ENCODE data around the gene UBE2M.

The UBE2M gene

DNA sequence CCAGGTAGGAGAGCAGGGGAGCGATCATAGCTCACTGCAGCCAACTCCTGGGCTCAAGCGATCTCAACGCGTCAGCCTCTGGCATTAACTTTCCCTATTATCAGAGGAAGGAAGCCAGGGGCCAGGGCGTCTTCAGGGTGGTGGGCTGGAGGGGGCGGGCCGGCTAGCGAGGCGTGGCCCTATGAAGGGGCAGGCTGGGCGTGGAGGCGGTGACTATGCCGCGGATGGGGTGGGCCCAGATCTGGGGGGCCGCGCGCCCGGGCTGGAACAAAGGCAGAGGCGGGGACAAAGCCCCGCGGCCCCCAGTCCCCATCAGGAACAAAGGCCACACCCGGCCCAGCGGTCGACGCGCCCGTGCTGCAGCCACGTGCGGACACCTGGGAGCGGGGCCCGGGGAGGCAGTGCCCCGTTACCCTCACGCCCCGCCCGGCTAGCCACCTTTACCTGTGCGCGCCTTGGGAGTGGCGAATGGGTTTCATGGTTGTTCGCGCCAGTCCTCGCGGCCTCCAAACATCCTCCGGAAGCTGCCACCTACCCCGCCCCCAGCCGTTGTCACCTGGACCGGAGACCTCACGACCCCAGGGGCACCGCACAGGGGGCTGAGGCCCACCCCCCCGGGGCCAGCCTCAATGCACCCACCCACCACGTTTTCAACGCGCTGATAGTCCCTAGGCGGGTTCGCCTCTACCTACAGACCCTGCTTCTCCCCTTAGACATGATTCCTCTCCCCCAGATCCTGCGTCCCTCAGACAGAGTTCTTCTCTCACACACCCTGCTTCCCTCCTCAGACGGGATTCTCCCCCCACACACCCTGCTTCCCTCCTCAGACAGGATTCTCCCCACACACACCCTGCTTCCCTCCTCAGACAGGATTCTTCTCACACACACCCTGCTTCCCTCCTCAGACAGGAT is 19.9 kb downstream of the UBE2M start:
- DNase-seq: no peak

DNA sequence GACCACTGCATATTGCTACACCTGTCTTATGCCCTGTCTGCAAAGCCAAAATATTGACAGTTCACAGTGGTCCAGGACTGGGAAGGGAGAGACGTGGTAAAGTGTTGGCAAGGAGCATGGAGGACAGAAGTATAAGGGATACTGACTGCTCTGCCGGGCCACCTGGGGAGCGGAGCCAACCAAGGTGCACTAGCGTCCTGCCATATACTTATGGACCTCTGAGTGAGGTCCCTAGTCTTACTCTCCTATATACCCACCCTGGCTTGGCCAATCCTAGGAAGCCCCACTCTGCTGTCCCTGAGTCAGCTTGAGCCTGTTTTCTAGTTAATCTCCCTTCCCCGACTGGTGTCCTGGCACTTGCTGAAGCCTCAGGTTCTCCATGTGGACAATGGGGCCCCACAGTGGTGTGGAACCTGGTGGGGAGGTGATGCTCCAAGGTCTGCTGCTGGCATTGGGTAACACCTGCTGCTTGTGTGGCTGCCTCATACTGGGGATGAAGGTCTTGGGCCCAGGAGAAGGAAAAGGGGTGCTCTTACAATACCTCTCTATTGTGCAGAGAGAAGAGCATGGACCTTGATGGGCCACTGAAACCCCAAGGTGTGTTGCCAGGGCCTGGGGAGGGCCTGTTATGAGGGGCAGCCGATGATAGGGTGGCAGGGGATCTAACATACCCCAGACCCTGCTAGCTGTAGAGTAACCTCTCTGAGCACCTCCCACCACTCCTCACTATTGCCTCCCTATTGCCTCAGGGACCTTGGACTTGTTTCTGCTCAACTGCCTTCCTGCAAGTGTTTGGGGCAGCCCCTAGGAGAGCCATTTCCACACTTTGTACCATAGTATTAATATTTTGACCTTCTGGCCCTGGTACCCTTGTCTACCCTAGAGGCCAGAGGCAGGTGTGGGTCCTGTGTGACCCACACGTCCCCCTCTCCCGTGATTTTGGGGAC is 21.3 kb downstream of the UBE2M start:
- no peak for DNase-seq

DNA sequence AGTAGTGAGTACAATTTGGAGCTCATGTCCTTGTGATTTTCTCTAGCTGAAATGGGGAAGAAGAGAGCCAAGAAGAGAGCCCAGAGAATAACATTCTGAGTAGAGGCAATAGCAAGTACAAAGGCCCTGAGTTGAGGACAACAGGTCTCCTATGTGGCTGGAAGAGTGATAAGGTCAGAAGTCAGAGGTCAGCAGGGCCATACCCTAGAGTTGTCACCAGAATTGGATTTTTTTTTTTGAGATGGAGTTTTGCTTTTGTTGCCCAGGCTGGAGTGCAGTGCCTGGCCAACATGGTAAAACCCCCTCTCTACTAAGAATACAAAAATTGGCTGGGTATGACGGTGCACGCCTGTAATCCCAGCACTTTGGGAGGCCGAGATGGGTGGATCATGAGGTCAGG is 22.6 kb downstream of the UBE2M start:
- no peak for DNase-seq

DNA sequence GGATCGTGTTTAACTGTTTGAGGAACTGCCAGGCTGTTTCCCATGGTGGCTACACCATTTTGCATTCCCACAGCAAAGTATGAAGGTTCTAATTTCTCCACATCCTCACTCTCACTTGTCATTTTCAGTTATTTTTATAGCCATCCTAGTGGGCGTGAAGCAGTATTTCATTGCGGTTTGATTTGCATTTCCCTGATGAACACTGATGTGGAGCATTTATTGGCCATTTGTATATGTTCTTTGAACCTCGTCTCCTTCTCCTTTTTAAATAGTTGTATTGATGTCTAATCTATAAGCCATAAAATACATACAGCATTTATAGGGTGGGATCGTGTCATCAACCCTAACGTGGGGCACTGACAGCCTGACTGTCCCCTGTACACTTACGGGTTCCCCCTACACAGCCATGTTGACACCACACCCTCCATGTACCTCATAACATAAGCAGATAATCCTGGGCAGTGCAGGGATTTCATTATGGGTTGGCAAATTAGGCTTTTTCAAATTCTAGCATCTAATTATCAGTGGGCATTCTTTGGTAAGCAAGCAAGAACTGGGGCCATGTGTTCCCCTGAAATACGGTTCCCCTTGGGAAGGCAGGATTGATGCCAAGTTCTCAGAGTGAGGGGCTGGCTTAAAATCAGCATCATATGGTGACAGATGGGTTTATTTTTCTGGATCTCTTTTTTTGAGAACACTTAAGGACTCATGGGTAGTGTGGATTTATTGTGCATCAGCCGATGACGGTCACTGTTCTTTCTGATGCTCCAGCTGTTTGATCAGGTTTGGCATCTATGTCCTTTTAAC is 27.2 kb downstream of the UBE2M start:
- no peak for DNase-seq

DNA sequence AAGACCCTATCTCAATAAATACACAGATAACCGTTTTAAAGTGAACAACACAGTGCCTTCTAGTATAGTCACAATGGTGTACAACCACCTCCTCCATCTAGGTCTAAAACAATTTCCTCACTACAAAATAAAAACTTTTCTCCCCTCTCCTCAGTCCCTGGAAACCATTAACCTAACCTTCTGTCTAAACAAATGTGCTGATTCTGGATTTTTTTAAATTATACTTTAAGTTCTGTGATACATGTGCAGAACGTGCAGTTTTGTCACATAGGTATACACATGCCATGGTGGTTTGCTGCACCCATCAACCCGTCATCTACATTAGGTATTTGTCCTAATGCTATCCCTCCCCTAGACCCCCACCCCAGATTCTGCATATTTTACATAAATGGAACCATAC is 29.0 kb downstream of the UBE2M start:
- no peak for DNase-seq

DNA sequence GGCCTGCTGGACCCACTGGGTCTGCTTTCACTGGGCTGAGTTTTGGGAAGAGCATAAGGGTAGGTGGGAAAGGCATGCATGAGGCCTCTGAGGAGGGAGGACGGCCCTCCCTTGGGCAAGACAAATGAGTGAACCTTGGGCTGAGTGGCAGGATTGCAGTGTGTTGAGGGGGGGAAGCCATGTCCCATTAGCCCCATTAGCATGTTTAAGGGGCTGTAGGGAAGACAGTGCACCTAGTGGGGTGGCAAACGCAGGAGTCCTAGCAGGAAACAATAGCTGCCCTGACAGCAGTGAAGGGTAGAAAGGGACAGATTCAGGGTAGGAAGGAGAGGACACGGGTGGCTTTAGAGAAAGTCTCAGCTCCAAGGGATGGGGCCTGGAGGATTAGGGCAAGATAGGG is 35.7 kb downstream of the UBE2M start:
- DNase-seq: no peak

DNA sequence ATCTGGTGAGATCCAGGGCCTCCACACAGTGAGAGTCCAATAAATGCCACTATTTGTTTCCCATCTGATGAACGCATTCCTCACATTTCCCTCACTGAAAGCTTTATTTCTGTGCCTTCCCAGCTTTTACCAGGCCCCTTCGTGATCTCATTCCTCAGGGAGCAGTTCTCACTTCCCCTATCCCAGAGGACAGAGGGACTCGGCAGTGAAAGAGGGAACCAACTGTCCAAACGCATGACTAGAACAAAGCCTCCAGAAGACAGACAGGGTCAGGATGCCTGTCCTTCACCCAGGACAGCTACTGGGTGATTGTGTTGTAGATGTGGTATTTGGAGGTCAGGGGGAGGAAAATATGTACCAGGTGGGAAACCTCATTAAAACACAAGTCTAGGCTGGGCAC is 36.8 kb downstream of the UBE2M start:
- DNase-seq: no peak

DNA sequence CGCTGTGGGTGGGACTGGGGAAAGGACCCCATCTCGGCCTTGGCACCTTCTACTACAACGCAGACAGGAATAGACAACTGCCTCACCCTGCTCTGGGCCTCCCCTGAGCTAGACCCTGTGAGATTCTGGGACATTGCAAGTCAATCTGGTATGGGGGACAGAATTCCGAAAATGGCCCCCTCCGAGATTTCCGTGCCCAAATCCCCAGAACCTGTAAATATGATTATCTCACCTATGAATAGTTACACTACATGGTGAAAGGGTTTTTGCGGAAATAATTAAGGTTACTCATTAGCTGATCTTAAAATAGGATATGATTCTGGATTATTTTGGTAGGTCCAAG is 38.2 kb downstream of the UBE2M start:
- no peak for DNase-seq

DNA sequence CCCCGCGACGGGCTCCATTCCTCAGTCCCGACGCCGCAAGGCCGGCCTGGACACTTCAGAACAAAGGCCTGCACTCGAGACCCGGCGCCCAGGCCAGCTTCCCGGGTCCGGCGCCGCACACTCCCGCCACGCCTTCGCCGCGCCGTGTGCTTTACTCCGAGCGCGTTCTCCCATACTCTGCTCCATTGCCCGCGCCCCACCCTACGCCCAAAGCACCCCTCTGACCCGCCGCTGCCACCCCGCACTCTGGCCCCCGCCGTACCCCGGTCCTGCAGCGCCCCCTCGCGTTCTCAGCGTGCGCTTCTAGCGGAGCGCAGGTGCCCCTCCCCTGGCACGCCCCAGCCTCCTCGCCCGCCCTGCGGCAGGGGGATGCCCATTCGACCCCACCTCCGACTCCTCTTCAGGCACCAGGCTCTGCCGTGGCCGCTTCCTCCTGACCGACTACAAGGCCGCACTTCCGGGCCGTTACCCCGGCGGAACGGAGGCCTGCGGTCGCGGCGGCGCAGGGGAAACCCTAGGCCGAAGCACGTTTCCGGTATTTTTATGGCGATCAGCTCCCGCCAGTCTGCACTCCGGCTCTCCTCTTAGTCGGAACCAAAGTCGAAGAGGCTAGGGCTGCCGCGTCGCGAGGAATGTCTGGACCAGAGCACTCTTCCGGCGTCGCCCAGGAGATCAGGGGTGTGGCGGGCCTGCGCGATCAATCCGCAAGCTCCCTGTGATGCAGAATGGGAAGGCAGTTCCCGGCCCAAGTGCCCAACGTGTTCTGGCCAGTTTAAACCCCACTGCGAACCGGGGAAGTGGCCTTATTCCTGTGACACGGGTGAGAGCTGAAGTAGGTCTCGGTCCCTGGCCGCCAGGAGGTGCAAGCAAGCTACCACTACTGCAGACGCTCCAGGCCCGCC is 38.8 kb downstream of the UBE2M start, which contains the start of gene ZBTB45:
Gene ZBTB45, minus strand, starts transcription at position 456 of the 902 bp plus-strand sequence. CDS start 2,137 bp downstream, outside the sequence.
- DNase-seq: peak; percentile 87

DNA sequence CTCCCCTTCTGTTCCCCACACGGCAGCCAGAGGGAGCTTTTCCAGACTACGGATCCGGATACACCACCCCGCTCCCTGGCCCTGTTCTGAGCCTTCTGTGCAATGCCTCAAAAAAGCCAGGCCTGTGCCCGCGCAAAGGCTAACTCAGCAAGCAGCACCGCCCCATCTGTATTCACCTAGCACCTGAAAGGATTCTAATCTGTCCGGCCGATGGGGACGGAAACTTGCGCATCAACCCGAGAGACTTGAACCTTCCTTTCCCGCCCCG is 39.4 kb downstream of the UBE2M start:
- DNase-seq: peak; percentile 29

DNA sequence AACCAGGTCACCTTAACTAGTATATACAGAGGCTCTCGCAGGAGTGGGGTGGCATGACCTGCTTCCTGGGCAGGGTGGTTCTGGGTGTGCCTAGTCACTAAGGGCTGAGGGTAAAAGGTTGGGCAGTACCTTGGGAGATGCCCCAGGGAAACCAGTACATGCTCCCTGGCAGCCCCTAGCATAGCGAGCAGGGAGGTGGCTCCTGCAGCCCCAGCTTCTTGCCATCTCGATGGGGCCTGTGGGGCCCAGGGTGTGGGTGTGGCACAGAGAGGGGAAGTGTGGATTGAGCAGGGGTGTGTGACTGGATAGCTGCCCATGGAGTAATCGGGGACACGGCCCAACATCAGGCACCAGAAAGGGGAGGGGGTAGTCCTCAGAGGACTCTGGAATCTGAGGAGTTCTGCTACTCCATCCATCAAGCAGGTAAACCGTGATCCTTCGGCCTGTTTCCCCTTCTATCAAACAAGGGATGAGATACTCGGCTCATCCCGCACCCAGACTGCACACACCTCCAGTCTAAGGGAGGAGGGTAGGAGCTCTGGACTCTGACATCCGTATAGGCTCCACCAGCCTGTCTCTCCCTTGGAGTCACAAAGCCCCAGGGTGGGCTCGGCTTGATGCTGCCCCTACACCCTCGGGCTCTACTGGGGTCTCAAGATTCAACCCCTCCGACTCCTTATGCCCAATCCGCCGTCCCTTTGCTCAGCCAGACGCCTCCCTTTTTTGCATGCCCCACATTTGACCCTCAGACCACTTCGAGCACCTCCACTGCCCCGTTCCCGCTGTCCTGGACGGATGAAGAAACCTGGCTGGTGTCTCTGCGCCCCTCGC is 39.9 kb downstream of the UBE2M start:
- no peak for DNase-seq

DNA sequence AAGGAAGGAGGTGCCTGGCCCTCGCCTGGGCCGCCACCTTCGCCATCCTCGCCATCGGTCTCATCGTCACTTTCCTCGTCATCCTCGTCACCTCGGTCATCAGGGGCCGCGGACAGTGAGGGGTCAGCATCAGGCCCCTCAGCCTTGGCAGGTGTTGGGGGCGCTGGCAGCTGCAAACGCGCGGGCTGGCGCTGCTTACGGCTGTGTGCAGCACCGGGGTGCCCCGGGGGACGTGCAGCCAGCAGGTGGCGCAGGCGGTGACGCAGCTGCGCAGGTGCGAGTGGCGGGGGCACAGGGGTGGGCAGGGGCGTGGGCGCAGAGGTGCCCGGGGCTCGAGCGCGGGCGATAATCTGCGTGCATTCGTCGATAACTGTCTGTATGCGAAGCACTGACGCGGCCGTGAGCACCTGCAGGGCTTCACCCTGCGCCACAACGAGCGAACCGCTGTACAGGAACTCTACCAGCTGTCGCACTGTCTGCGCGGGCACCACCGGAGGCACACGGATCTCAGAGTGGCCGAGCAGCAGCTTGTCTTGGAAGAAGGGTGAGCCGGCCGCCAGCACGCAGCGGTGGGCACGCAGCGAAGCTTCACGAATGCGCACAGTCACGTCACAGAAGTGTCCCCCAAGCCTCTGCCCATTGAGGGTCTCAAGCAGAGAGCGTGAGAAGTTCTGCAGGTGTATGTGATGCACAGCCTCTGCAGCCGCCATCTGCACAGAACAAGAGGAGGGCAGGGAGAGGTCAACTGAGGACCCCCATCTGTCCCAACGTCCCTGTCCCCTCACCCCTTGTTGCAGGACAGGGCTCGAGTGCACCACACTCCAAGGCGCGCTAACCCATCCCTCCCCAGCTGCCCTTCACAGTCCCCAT is 41.2 kb downstream of the UBE2M start:
- DNase-seq: no peak

DNA sequence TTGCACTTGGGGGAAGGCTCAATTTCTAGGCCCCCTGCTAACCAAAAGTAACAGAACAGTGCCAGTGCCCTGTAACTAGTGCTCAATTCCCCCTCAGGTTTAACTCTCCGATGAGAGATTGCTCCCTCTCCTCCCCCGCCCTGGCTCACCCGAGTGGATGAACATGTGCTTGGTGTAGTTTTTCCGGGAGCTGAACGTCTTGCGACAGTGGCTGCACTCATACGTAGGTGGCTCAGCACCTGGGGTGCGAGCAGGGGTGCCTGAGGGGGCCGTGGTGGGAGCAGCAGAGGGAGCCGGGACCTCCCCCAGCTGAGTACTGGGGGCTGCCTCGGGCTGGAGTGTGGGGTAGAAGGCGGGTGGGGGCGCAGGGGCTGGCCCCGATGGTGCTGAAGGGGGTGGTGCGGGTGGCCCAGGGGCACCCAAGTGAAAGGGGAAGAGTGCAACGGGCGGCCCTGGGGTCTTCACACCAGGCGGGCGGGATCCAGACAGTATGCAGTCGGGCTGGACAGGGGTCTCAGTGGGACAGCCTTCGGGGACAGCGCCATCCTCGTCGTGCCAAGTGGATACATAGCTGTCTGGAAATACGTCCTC is 42.1 kb downstream of the UBE2M start:
- DNase-seq: no peak

DNA sequence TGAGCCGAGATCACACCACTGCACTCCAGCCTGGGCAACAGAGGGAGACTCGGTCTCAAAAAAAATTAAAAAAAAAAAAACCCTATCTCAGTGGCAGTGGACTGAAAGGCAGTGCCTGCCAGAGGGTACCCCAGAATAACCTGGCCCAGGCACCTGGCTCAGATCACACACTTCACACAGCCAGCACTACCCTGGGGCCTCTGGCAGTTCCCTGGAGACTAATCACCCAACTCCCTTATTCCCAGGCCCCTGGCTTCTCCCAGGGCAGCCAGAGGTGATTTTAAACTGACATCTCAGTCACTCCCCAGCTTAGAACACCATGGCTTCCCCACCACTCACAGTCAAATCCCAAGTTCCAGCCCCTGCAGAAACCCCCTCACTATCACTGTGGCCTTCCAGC is 43.2 kb downstream of the UBE2M start:
- no peak for DNase-seq

DNA sequence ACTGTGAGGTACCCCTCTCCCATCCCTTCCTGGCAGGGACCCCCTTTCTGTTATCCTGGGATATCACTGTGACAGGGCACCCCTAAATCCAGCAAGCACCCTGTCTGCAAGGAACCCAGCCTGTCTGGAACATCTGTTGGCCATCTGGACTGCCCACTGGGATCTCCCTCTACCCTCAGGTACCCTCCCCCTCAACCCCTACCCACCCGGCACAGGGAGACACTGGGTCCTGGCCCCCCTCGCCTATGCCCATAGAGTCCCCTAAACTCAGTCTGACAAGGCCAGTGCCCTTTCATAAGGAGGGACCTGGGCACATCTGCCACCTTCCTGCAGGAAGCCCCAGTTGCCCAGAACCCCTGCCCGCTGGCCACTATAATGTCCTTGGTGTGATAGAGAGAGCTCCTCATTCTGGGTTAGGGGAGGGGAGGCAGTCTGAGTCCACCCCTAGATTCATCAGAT is 43.8 kb downstream of the UBE2M start:
- no peak for DNase-seq

DNA sequence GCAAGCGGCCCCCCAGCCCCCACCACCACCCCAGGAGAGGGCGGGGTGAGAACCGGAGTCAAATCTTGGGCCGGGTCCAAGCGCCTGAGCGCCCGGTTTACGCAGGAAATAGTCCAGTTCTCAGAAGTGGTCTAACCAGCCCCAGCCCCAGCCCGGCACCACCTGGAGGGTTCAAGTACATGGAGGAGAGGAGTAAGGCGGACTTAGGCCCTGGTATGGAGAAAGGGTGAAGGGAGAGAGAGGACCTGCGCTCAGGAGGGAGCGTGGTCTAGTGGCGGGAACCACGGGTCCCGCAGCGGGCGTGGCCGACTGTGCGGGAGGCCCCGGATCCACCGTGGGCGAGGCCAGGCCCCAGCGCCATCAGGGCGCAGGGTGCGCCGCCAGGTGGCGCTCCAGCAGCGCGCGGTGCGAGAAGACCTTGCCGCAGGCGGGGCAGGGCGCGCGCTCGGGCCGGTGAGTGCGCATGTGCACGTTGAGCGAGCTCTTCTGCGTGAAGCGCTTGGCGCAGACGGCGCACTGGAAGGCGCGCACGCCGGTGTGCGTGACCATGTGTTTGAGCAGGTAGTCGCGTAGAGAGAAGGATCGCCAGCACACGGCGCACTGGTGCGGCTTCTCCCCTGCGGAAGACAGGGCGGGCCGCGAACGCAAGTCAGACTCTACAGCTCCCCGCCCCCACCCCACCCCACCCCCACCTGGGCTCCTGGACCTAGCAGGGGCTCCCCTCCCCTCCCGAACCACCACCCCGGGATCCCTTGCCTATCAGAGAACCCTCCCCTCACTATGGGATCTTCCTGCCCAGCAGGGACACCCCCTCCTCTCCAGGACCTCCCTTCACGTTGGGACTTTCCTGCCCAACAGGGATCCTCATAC is 44.5 kb downstream of the UBE2M start:
- no peak for DNase-seq

DNA sequence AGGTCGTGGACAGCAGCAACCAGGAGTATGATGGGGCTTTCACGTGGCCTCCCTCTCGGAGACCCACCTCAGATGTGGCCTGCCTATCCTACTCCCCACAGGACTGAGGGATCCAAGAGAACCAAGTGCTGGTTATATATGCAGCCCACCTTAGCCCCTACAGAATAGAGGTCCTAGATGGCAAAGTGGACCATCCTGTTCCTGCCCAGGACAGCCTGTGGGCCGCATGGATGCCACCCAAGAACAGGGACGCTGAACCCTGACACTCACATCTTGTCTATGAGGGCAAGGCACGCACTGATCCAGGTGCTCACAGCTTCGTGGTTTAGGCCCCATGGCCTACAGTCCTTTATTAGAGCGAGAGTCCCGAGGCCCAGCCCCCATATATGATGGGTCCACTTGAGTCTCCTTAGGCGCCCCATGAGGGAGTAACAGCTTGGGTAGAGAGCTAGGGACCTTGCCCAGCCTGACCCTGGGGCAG is 45.2 kb downstream of the UBE2M start:
- DNase-seq: no peak
